Osteoblast (primary cell): ENCODE data around the gene CSTF3. TPM values are rescaled to one million over a fixed set of nuclear protein-coding genes. Genes with fewer than 3 reads are reported as not detected.
A peak's percentile ranks its signal among the peaks of the same experiment; 100 is the strongest.

Experiments used
- DNase-seq: peaks from one replicate; pipeline ENCODE4 v3.0.0; 2011; ENCODE audit warnings: low spot score, mixed read lengths; ENCODE audit not compliant: insufficient read length; ENCODE audit errors: missing footprints
- H2AFZ ChIP-seq: 2 replicates; pipeline ENCODE4 v1.6.0; 2011; ENCODE audit warnings: mild to moderate bottlenecking, low read length
- H3K27ac ChIP-seq: 2 replicates; pipeline ENCODE4 v1.5.1; 2011; ENCODE audit warnings: mild to moderate bottlenecking, low read depth, low read length, moderate library complexity
- H3K27me3 ChIP-seq: 2 replicates; pipeline ENCODE4 v1.6.0; 2012; ENCODE audit warnings: mild to moderate bottlenecking, control low read depth, inconsistent platforms, low read length, moderate library complexity; ENCODE audit not compliant: insufficient read depth
- H3K36me3 ChIP-seq: 2 replicates; pipeline ENCODE4 v1.5.1; 2011; ENCODE audit warnings: mild to moderate bottlenecking, low read length, control low read depth, moderate library complexity; ENCODE audit not compliant: insufficient read depth
- H3K4me1 ChIP-seq: 2 replicates; pipeline ENCODE4 v1.5.1; 2011; ENCODE audit warnings: mild to moderate bottlenecking, low read length, control low read depth, moderate library complexity; ENCODE audit not compliant: insufficient read depth
- H3K4me2 ChIP-seq: 2 replicates; pipeline ENCODE4 v1.6.0; 2011; ENCODE audit warnings: mild to moderate bottlenecking, low read length; ENCODE audit not compliant: insufficient read depth
- H3K4me3 ChIP-seq: fragments of 200-600 bp; sonication (generic); 3 replicates; pipeline ENCODE4 v1.5.1; 2012; ENCODE audit warnings: mild to moderate bottlenecking, low read length, inconsistent platforms; ENCODE audit not compliant: insufficient read depth
- H3K79me2 ChIP-seq: 2 replicates; pipeline ENCODE4 v1.6.0; 2012; ENCODE audit warnings: mild to moderate bottlenecking, low read length, control low read depth, inconsistent platforms; ENCODE audit not compliant: insufficient read depth
- H3K9me3 ChIP-seq: 2 replicates; pipeline ENCODE4 v1.5.1; 2011; ENCODE audit warnings: low read depth, low read length, control low read depth
- H4K20me1 ChIP-seq: 2 replicates; pipeline ENCODE4 v1.6.0; 2012; ENCODE audit warnings: mild to moderate bottlenecking, low read length, control low read depth; ENCODE audit not compliant: insufficient read depth
- CTCF ChIP-seq: IDR thresholded peaks from 2 replicates; pipeline ENCODE4 v1.5.1; 2011; ENCODE audit warnings: mild to moderate bottlenecking, low read depth, low read length, moderate library complexity; ENCODE audit errors: extremely low read depth
- total RNA-seq: library from RNA; depleted of rRNA; stranded (reverse); fragments of >200 nt; gene quantifications from 2 replicates; pipeline ENCODE4 v1.2.3, GENCODE V29; 2012

CSTF3 gene
- total RNA-seq, 1 donor = 16.3 TPM

- H2AFZ ChIP-seq = no peak overlapping the region
- H3K27me3 ChIP-seq = no peaks in the 10 kb centered on the region
- H3K4me3 ChIP-seq = no peak overlapping the region
- H3K79me2 ChIP-seq = no peaks in the 10 kb centered on the region
- H3K9me3 ChIP-seq = no peaks in the 10 kb centered on the region
- H3K27ac ChIP-seq = no peak overlapping the region
- H3K4me1 ChIP-seq = no peaks in the 10 kb centered on the region
- H4K20me1 ChIP-seq = no peaks in the 10 kb centered on the region
- peaks cover 56% of the 10 kb centered on the region for H3K36me3 ChIP-seq
- H3K4me2 ChIP-seq = no peak overlapping the region
- no peak for DNase-seq
- no peak for TF ChIP-seq CTCF
Measured at GRCh38 chr11:33072465-33072864, 88.8 kb downstream of the CSTF3 start.

GRCh38 chr11:33068611-33069340 lies 92.5 kb downstream of the CSTF3 start:
- H2AFZ ChIP-seq = no peak overlapping the region
- TF ChIP-seq CTCF = no peak
- H3K27me3 ChIP-seq = no peaks in the 10 kb centered on the region
- no peak for DNase-seq
- no peak overlapping the region for H3K4me3 ChIP-seq
- no peaks in the 10 kb centered on the region for H3K9me3 ChIP-seq
- no peaks in the 10 kb centered on the region for H4K20me1 ChIP-seq
- H3K79me2 ChIP-seq = no peaks in the 10 kb centered on the region
- H3K4me2 ChIP-seq = no peak overlapping the region
- H3K4me1 ChIP-seq = peaks cover 10% of the 10 kb centered on the region
- H3K27ac ChIP-seq = no peak overlapping the region
- peaks cover 58% of the 10 kb centered on the region for H3K36me3 ChIP-seq

- no peaks in the 10 kb centered on the region for H3K27me3 ChIP-seq
- H3K4me3 ChIP-seq = no peak overlapping the region
- no peak overlapping the region for H2AFZ ChIP-seq
- H3K4me2 ChIP-seq = no peak overlapping the region
- H3K36me3 ChIP-seq = peaks cover 43% of the 10 kb centered on the region
- DNase-seq = no peak
- no peak for TF ChIP-seq CTCF
- H3K79me2 ChIP-seq = no peaks in the 10 kb centered on the region
- H3K9me3 ChIP-seq = no peaks in the 10 kb centered on the region
- H4K20me1 ChIP-seq = no peaks in the 10 kb centered on the region
- H3K27ac ChIP-seq = no peak overlapping the region
- peaks cover 24% of the 10 kb centered on the region for H3K4me1 ChIP-seq
Measured at GRCh38 chr11:33067294-33067693, 94.0 kb downstream of the CSTF3 start.

GRCh38 chr11:33065445-33066178 lies 95.7 kb downstream of the CSTF3 start:
- DNase-seq = peak; percentile 62
- no peak overlapping the region for H2AFZ ChIP-seq
- TF ChIP-seq CTCF = peak; percentile 88
- H3K27me3 ChIP-seq = no peaks in the 10 kb centered on the region
- peaks cover 42% of the 10 kb centered on the region for H3K36me3 ChIP-seq
- H4K20me1 ChIP-seq = no peaks in the 10 kb centered on the region
- no peak overlapping the region for H3K4me3 ChIP-seq
- H3K4me2 ChIP-seq = no peak overlapping the region
- no peaks in the 10 kb centered on the region for H3K79me2 ChIP-seq
- H3K9me3 ChIP-seq = no peaks in the 10 kb centered on the region
- no peak overlapping the region for H3K27ac ChIP-seq
- peaks cover 40% of the 10 kb centered on the region for H3K4me1 ChIP-seq
